Esophagus muscularis mucosa (tissue), 4 donors: ENCODE measurements around the gene MOB4.

Experiments
- CTCF ChIP-seq, 3 experiments: fragments of 200-600 bp in 2 of 3; fragments of 450-650 bp in 1 of 3; sonication (generic) in 2 of 3; IDR thresholded peaks; one replicate each; pipeline ENCODE4 v1.5.1; 2017 to 2019; ENCODE audit warnings: antibody characterized with exemption in 3 of 3, mild to moderate bottlenecking in 2 of 3, moderate library complexity in 1 of 3
- EP300 ChIP-seq: sonication (generic); formaldehyde crosslinking; IDR thresholded peaks from one replicate; pipeline ENCODE4 v1.6.1; 2017; ENCODE audit warnings: antibody characterized with exemption
- POLR2A ChIP-seq: fragments of 450-650 bp; IDR thresholded peaks from one replicate; pipeline ENCODE4 v1.6.1; 2017; ENCODE audit warnings: antibody characterized with exemption, moderate library complexity, mild to moderate bottlenecking, low read depth
- POLR2AphosphoS5 ChIP-seq, 2 donors: sonication (generic); formaldehyde crosslinking; IDR thresholded peaks; one replicate each; pipeline ENCODE4 v1.6.1; 2017; ENCODE audit warnings: antibody characterized with exemption in 2 of 2

GRCh38 chr2:197596766-197597165 is 80.9 kb downstream of the MOB4 start:
- TF ChIP-seq POLR2AphosphoS5 (IDR thresholded peaks at IDR 0.05) = no peak
- no peak for TF ChIP-seq CTCF (IDR thresholded peaks at IDR 0.05)
- no peak for TF ChIP-seq EP300
- no peak for TF ChIP-seq POLR2A
